T47D (cell line): ENCODE measurements around the gene MRPL14.

Source experiments
- DNase-seq, 2 experiments: peaks; one replicate each; pipeline versions ENCODE4 v3.0.0 to v3.0.0-alpha.2; 2011 to 2012; ENCODE audit warnings: low read depth in 1 of 2, low spot score in 1 of 2
- JUND ChIP-seq: IDR thresholded peaks from 2 replicates; pipeline ENCODE4 v1.6.1; 2012; ENCODE audit warnings: low read depth
- in situ Hi-C: cut with HindIII; loops from 2 replicates; pipeline ENCODE4 v1.10.0; 2016; ENCODE audit warnings: low sequenced_read_pairs, low pct_unique_long_range_greater_than_20kb

MRPL14 gene

GRCh38 chr6:44143731-44144130 lies 16.5 kb upstream of the MRPL14 start:
- no peak for DNase-seq
- no peak for TF ChIP-seq JUND
- in situ Hi-C loops, result no loop called here

- TF ChIP-seq JUND, result no peak
- in situ Hi-C loops, result no loop called here
- no peak for DNase-seq
These were observed 15.6 kb upstream of the MRPL14 start for GRCh38 chr6:44142835-44143234.

GRCh38 chr6:44139351-44139743 lies 12.1 kb upstream of the MRPL14 start:
- in situ Hi-C loops, result no loop called here
- DNase-seq, result no peak
- TF ChIP-seq JUND, result no peak

- no peak for DNase-seq
- TF ChIP-seq JUND, result no peak
- in situ Hi-C loops, result no loop called here
These were observed 11.6 kb upstream of the MRPL14 start for GRCh38 chr6:44138717-44139350.

GRCh38 chr6:44135875-44136274 lies 8.6 kb upstream of the MRPL14 start:
- in situ Hi-C loops, result no loop called here
- DNase-seq, result no peak
- no peak for TF ChIP-seq JUND

- no peak for DNase-seq
- in situ Hi-C loops, result no loop called here
- no peak for TF ChIP-seq JUND
These were observed 8.0 kb upstream of the MRPL14 start for GRCh38 chr6:44135173-44135758.

- no peak for DNase-seq
- in situ Hi-C loops, result no loop called here
- TF ChIP-seq JUND, result no peak
These were observed 6.9 kb upstream of the MRPL14 start for GRCh38 chr6:44133981-44134711.

GRCh38 chr6:44133003-44133931 lies 6.0 kb upstream of the MRPL14 start:
- in situ Hi-C loops, result no loop called here
- TF ChIP-seq JUND, result no peak
- peak; percentile 90 to 91 for DNase-seq

- DNase-seq, result no peak
- in situ Hi-C loops, result no loop called here
- TF ChIP-seq JUND, result no peak
These were observed 5.2 kb upstream of the MRPL14 start for GRCh38 chr6:44132476-44132875.

- TF ChIP-seq JUND, result no peak
- DNase-seq, result peak; percentile 30 to 61
- in situ Hi-C loops, result no loop called here
These were observed 4.6 kb upstream of the MRPL14 start for GRCh38 chr6:44131892-44132291.

- in situ Hi-C loops, result no loop called here
- no peak for DNase-seq
- TF ChIP-seq JUND, result no peak
These were observed 2.6 kb upstream of the MRPL14 start for GRCh38 chr6:44129841-44130322.
